OCI-LY7 (cell line): Measurements from ENCODE around the gene EIF3F. TPM values are rescaled to one million over a fixed set of nuclear protein-coding genes. Genes with fewer than 3 reads are reported as not detected.

Source experiments
- BruUV-seq: library from RNA; stranded (reverse); fragments of 400-500 nt; replicated peaks from 2 replicates; lab custom pipeline; 2021; lab: Mats Ljungman, UMichigan
- CTCF ChIA-PET: fragments of 300-600 bp; sonication (Branson Sonifier 250); formaldehyde crosslinking; loops from one replicate; lab custom pipeline; 2022; ENCODE audit warnings: antibody characterized with exemption; ENCODE audit not compliant: unreplicated experiment; lab: Charles Lee
- POLR2A ChIA-PET: fragments of 300-600 bp; sonication (Branson Sonifier 250); formaldehyde crosslinking; loops from one replicate; lab custom pipeline; 2022; ENCODE audit warnings: antibody characterized with exemption; lab: Charles Lee
- DNase-seq: peaks from one replicate; pipeline ENCODE4 v3.0.0-alpha.2; 2015; ENCODE audit warnings: low spot score
- H2AFZ ChIP-seq: fragments of 200-600 bp; sonication (generic), shearing (Covaris generic); 2 replicates; pipeline ENCODE4 v1.6.1; 2014; ENCODE audit warnings: mild to moderate bottlenecking, antibody characterized with exemption, low read length, moderate library complexity
- H3K27ac ChIP-seq: fragments of 200-600 bp; sonication (generic); 2 replicates; pipeline ENCODE4 v1.5.1; 2014; ENCODE audit warnings: mixed run types, low read depth, mild to moderate bottlenecking, moderate library complexity, low read length, inconsistent platforms; ENCODE audit not compliant: poor library complexity, severe bottlenecking
- H3K36me3 ChIP-seq: fragments of 200-600 bp; sonication (generic); 2 replicates; pipeline ENCODE4 v1.6.1; 2014; ENCODE audit warnings: mild to moderate bottlenecking, antibody characterized with exemption, low read length, moderate library complexity, mixed read lengths; ENCODE audit not compliant: insufficient read depth
- H3K4me1 ChIP-seq: fragments of 200-600 bp; sonication (generic); 2 replicates; pipeline ENCODE4 v1.5.1; 2014; ENCODE audit warnings: mild to moderate bottlenecking, low read length; ENCODE audit not compliant: insufficient read depth, poor library complexity, severe bottlenecking
- H3K4me2 ChIP-seq: fragments of 200-600 bp; sonication (generic); 2 replicates; pipeline ENCODE4 v1.6.1; 2014; ENCODE audit warnings: mild to moderate bottlenecking, low read length
- H3K4me3 ChIP-seq: fragments of 200-600 bp; sonication (generic); 2 replicates; pipeline ENCODE4 v1.5.1; 2014; ENCODE audit warnings: mild to moderate bottlenecking, low read depth, low read length; ENCODE audit not compliant: poor library complexity, severe bottlenecking
- H3K79me2 ChIP-seq: fragments of 200-600 bp; sonication (generic); 2 replicates; pipeline ENCODE4 v1.6.1; 2016; ENCODE audit warnings: low read depth, mild to moderate bottlenecking, low read length, moderate library complexity, mixed read lengths; ENCODE audit not compliant: insufficient read depth
- H3K9me2 ChIP-seq: fragments of 200-600 bp; sonication (generic); 2 replicates; pipeline ENCODE4 v1.6.1; 2016; ENCODE audit warnings: mild to moderate bottlenecking, low read length, mixed read lengths; ENCODE audit not compliant: insufficient read depth
- H3K9me3 ChIP-seq: fragments of 200-600 bp; sonication (generic); 2 replicates; pipeline ENCODE4 v1.6.1; 2014; ENCODE audit warnings: mild to moderate bottlenecking, mixed run types, low read length, mixed read lengths
- H4K20me1 ChIP-seq: fragments of 200-600 bp; sonication (generic); 2 replicates; pipeline ENCODE4 v1.6.1; 2014; ENCODE audit warnings: mild to moderate bottlenecking, antibody characterized with exemption, low read length, moderate library complexity, mixed read lengths; ENCODE audit not compliant: insufficient read depth
- EZH2phosphoT487 ChIP-seq: fragments of 200-600 bp; sonication (generic); IDR thresholded peaks from 2 replicates; pipeline ENCODE4 v1.6.1; 2018; ENCODE audit warnings: low read depth, borderline replicate concordance, mild to moderate bottlenecking, mixed run types, antibody characterized with exemption, low read length, moderate library complexity, mixed read lengths
- intact Hi-C: fragments of 100-400 bp; cut with micrococcal nuclease; formaldehyde crosslinking; loops from one replicate; pipeline ENCODE4 v1.10.0; 2022; ENCODE audit not compliant: unreplicated experiment
- total RNA-seq, 2 experiments: library from RNA; depleted of rRNA in 1 of 2; stranded (reverse); fragments of >200 nt in 1 of 2; shearing (Covaris generic) in 1 of 2; gene quantifications; 2 replicates each; pipeline ENCODE4 v1.2.3, GENCODE V29; 2014 to 2022
- TF ChIP-seq, protein P1 (sequence below): fragments of 200-600 bp; sonication (generic); conservative IDR thresholded peaks from 2 replicates; pipeline ENCODE4 v1.5.1; 2014; ENCODE audit warnings: mild to moderate bottlenecking, antibody characterized with exemption, low read length, moderate library complexity, mixed read lengths

EIF3F gene
- total RNA-seq, 2 experiments from 2014 or later: 367 to 376 TPM

GRCh38 chr11:7955191-7955590, 31.9 kb upstream of the EIF3F start:
- H3K4me2 ChIP-seq: no peak overlapping the region
- BruUV-seq: no TSS peak

DNA sequence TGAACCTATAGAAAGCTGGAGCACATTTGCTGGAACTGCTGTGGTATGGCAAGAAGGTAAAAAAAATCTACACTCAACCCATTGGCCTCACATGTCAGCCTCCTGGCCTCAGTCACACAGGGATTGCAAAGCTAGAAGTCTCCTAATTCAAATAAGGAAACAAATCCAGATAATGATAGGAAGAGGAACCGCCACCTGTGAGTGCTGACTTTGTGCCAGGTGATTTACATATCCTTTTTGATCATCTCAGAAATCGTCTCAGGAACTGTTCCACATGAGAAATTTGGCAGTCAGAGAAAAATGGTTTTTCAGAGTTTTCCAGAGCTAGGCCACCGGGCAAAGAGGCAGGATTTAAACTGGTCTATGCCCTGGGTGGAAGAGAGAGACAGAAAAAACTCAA, 22.9 kb upstream of the EIF3F start:
- no peaks in the 10 kb centered on the region for H4K20me1 ChIP-seq
- no peaks in the 10 kb centered on the region for H3K9me3 ChIP-seq
- intact Hi-C loops: no loop called here
- peak; percentile 57 for DNase-seq
- H3K4me1 ChIP-seq: peaks cover 25% of the 10 kb centered on the region
- no peaks in the 10 kb centered on the region for H3K36me3 ChIP-seq
- ChIA-PET CTCF (no interaction called here), POLR2A (interaction anchor here (0.7 to 1.6 kb wide), 4 partner anchors 11 to 1239 kb away, joined by 3 to 4 read pairs (median 4); no protein-coding TSS in a partner anchor)
- H2AFZ ChIP-seq: peak overlapping the region; percentile 79
- TF ChIP-seq EZH2phosphoT487: no peak
- TF ChIP-seq, protein P1, sequence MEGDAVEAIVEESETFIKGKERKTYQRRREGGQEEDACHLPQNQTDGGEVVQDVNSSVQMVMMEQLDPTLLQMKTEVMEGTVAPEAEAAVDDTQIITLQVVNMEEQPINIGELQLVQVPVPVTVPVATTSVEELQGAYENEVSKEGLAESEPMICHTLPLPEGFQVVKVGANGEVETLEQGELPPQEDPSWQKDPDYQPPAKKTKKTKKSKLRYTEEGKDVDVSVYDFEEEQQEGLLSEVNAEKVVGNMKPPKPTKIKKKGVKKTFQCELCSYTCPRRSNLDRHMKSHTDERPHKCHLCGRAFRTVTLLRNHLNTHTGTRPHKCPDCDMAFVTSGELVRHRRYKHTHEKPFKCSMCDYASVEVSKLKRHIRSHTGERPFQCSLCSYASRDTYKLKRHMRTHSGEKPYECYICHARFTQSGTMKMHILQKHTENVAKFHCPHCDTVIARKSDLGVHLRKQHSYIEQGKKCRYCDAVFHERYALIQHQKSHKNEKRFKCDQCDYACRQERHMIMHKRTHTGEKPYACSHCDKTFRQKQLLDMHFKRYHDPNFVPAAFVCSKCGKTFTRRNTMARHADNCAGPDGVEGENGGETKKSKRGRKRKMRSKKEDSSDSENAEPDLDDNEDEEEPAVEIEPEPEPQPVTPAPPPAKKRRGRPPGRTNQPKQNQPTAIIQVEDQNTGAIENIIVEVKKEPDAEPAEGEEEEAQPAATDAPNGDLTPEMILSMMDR: no peak
- H3K27ac ChIP-seq: peak overlapping the region; percentile 28
- H3K4me2 ChIP-seq: peak overlapping the region; percentile 69
- no peaks in the 10 kb centered on the region for H3K79me2 ChIP-seq
- H3K9me2 ChIP-seq: no peaks in the 10 kb centered on the region
- no TSS peak for BruUV-seq
- H3K4me3 ChIP-seq: peak overlapping the region; percentile 14

More at GRCh38 chr11:7955191-7955590, 31.9 kb upstream of the EIF3F start:
- POLR2A ChIA-PET: no interaction called here
- no peak for TF ChIP-seq EZH2phosphoT487
- TF ChIP-seq, protein P1: no peak
- no peak for DNase-seq
- Histone ChIP-seq H2AFZ (no peak overlapping the region), H3K4me3 (no peak overlapping the region), H3K4me1 (no peaks in the 10 kb centered on the region), H3K9me2 (no peaks in the 10 kb centered on the region), H3K27ac (no peak overlapping the region), H3K79me2 (no peaks in the 10 kb centered on the region), H3K9me3 (peaks cover 6% of the 10 kb centered on the region; the same call in 1 of the 2 replicates), H3K36me3 (no peaks in the 10 kb centered on the region), H4K20me1 (no peaks in the 10 kb centered on the region)
- CTCF ChIA-PET: no interaction called here
- intact Hi-C loops: no loop called here

GRCh38 chr11:7964873-7965272, 22.3 kb upstream of the EIF3F start:
- BruUV-seq: no TSS peak
- CTCF ChIA-PET: no interaction called here
- no peaks in the 10 kb centered on the region for H3K79me2 ChIP-seq
- H3K4me2 ChIP-seq: peak overlapping the region; percentile 69
- POLR2A ChIA-PET: interaction anchor here (0.6 to 1.5 kb wide), 3 partner anchors 11 to 74 kb away, joined by 3 to 4 read pairs (median 4); no protein-coding TSS in a partner anchor
- no peaks in the 10 kb centered on the region for H3K9me3 ChIP-seq
- no peak for TF ChIP-seq EZH2phosphoT487
- TF ChIP-seq, protein P1: no peak
- H4K20me1 ChIP-seq: no peaks in the 10 kb centered on the region
- DNase-seq: no peak
- H3K9me2 ChIP-seq: no peaks in the 10 kb centered on the region
- no peaks in the 10 kb centered on the region for H3K36me3 ChIP-seq
- intact Hi-C loops: no loop called here
- H2AFZ ChIP-seq: peak overlapping the region; percentile 79; the same call in 1 of the 2 replicates
- peaks cover 25% of the 10 kb centered on the region for H3K4me1 ChIP-seq
- peak overlapping the region; percentile 28 for H3K27ac ChIP-seq
- no peak overlapping the region for H3K4me3 ChIP-seq
